LHCN-M2 (cell line): ENCODE measurements around the gene REPIN1. TPM values are rescaled to one million over a fixed set of nuclear protein-coding genes. Genes with fewer than 3 reads are reported as not detected.

ENCODE experiments used
- DNase-seq: peaks from one replicate; pipeline ENCODE4 v3.0.0-alpha.2; 2012; ENCODE audit warnings: low read depth
- total RNA-seq: library from RNA; depleted of rRNA; stranded (reverse); fragments of >200 nt; gene quantifications from 2 replicates; pipeline ENCODE4 v1.2.3, GENCODE V29; 2014

REPIN1 gene
- total RNA-seq, 1 experiment from 2014 or later: 178 TPM

GRCh38 chr7:150336746-150337145, 31.9 kb upstream of the REPIN1 start:
- DNase-seq: no peak

- no peak for DNase-seq
Measured at GRCh38 chr7:150337179-150337578, 31.4 kb upstream of the REPIN1 start.

- no peak for DNase-seq
Measured at GRCh38 chr7:150337659-150338081, 31.0 kb upstream of the REPIN1 start.

GRCh38 chr7:150338166-150338829, 30.3 kb upstream of the REPIN1 start:
- no peak for DNase-seq

GRCh38 chr7:150339409-150339809, 29.2 kb upstream of the REPIN1 start:
- peak; percentile 80 for DNase-seq

GRCh38 chr7:150340024-150340749, 28.4 kb upstream of the REPIN1 start:
- peak; percentile 79 for DNase-seq

- no peak for DNase-seq
Measured at GRCh38 chr7:150340875-150341262, 27.8 kb upstream of the REPIN1 start.

- DNase-seq: no peak
Measured at GRCh38 chr7:150341263-150342120, 27.1 kb upstream of the REPIN1 start, which contains the start of gene RARRES2. Gene RARRES2, minus strand, starts transcription at chr7:150341629. Its CDS starts 1,020 bp downstream, at chr7:150340609.

GRCh38 chr7:150342121-150342408, 26.6 kb upstream of the REPIN1 start:
- DNase-seq: no peak

- DNase-seq: no peak
Measured at GRCh38 chr7:150343225-150343624, 25.4 kb upstream of the REPIN1 start.

GRCh38 chr7:150344299-150344698, 24.3 kb upstream of the REPIN1 start:
- no peak for DNase-seq

GRCh38 chr7:150345012-150345411, 23.6 kb upstream of the REPIN1 start:
- no peak for DNase-seq

GRCh38 chr7:150346922-150347321, 21.7 kb upstream of the REPIN1 start:
- no peak for DNase-seq

GRCh38 chr7:150351587-150352194, 16.9 kb upstream of the REPIN1 start:
- DNase-seq: no peak

- DNase-seq: no peak
Measured at GRCh38 chr7:150355666-150356059, 13.0 kb upstream of the REPIN1 start.

GRCh38 chr7:150356265-150356897, 12.2 kb upstream of the REPIN1 start:
- peak; percentile 63 for DNase-seq

GRCh38 chr7:150357270-150357669, 11.4 kb upstream of the REPIN1 start:
- DNase-seq: no peak

GRCh38 chr7:150357771-150358427, 10.7 kb upstream of the REPIN1 start:
- no peak for DNase-seq

GRCh38 chr7:150358433-150358832, 10.2 kb upstream of the REPIN1 start:
- no peak for DNase-seq

- DNase-seq: no peak
Measured at GRCh38 chr7:150358988-150359621, 9.5 kb upstream of the REPIN1 start.
